HG03354 (cell line): Measurements from ENCODE around the gene BCAR3.

ENCODE experiments used
- ATAC-seq: cut with Tn5 transposase; IDR thresholded peaks from one replicate; pipeline ENCODE4 v1.9.1; 2021; ENCODE audit warnings: mild to moderate bottlenecking; ENCODE audit not compliant: unreplicated experiment, poor library complexity, severe bottlenecking

The BCAR3 gene

GRCh38 chr1:93532780-93533378 lies 148.8 kb downstream of the BCAR3 start:
- ATAC-seq = no peak

GRCh38 chr1:93531193-93531592 lies 150.4 kb downstream of the BCAR3 start:
- ATAC-seq = no peak

GRCh38 chr1:93528412-93528811 lies 153.2 kb downstream of the BCAR3 start:
- no peak for ATAC-seq

GRCh38 chr1:93526431-93526830 lies 155.2 kb downstream of the BCAR3 start:
- no peak for ATAC-seq

GRCh38 chr1:93525431-93525830 lies 156.2 kb downstream of the BCAR3 start:
- no peak for ATAC-seq

- no peak for ATAC-seq
These were observed 158.9 kb downstream of the BCAR3 start for GRCh38 chr1:93522721-93523120.

- ATAC-seq = no peak
These were observed 160.0 kb downstream of the BCAR3 start for GRCh38 chr1:93521618-93522017.

GRCh38 chr1:93519199-93519829 lies 162.3 kb downstream of the BCAR3 start:
- ATAC-seq = no peak

- no peak for ATAC-seq
These were observed 163.1 kb downstream of the BCAR3 start for GRCh38 chr1:93518516-93518915.

- ATAC-seq = no peak
These were observed 165.5 kb downstream of the BCAR3 start for GRCh38 chr1:93516164-93516563.
